ENCODE results near the gene SORCS1.

GRCh38 chr10:107083388-107084009, 81.0 kb downstream of the SORCS1 start:
- TF ChIP-seq CTCF (IDR thresholded peaks at IDR 0.05) (no peak), POLR2A (IDR thresholded peaks at IDR 0.05) (no peak)

All from ovary (tissue), 3 donors.